A549 (cell line): ENCODE measurements around the gene PRR19. TPM values are rescaled to one million over a fixed set of nuclear protein-coding genes. Genes with fewer than 3 reads are reported as not detected.

Experiments used
- ATAC-seq, 2 experiments: fragments of 200-7000 bp in 1 of 2; fragments of >200 bp in 1 of 2; cut with Nextera tagmentation in 1 of 2; cut with Tn5 transposase in 1 of 2; 3 replicates each; pipeline versions ENCODE4 v1.8.0 to v1.9.1; 2018 to 2020; ENCODE audit warnings: mild to moderate bottlenecking in 1 of 2, moderate library complexity in 1 of 2
- CTCF ChIA-PET: fragments of 300-600 bp; sonication (Branson Sonifier 250); formaldehyde crosslinking; extraction: SDS; loops from one replicate; lab custom pipeline; 2021; ENCODE audit warnings: antibody characterized with exemption, inconsistent platforms; lab: Yijun Ruan, JAX
- POLR2A ChIA-PET: fragments of 350-600 bp; formaldehyde crosslinking; extraction: SDS; loops from one replicate; lab custom pipeline; 2021; ENCODE audit warnings: antibody characterized with exemption, inconsistent platforms; lab: Yijun Ruan, JAX
- DNase-seq, 2 experiments: peaks; one replicate each; pipeline versions ENCODE4 v3.0.0 to v3.0.0-alpha.2; 2011 to 2016; ENCODE audit warnings: low read depth in 1 of 2, low spot score in 1 of 2
- FAIRE-seq: peaks from 2 replicates; lab custom pipeline; 2011; peaks lifted over from hg19 to GRCh38; lab: Jason Lieb, UNC
- H3K27ac ChIP-seq, 2 experiments: fragments of >200 bp; sonication (Bioruptor Twin); formaldehyde crosslinking; 3 replicates each; pipeline ENCODE4 v1.5.1; 2016 to 2017
- H3K4me1 ChIP-seq: fragments of >200 bp; sonication (Bioruptor Twin); formaldehyde crosslinking; 3 replicates; pipeline ENCODE4 v1.6.1; 2016
- H3K4me2 ChIP-seq: fragments of >200 bp; sonication (Bioruptor Twin); formaldehyde crosslinking; 3 replicates; pipeline ENCODE4 v1.6.1; 2016
- H3K4me3 ChIP-seq: fragments of >200 bp; sonication (Bioruptor Twin); formaldehyde crosslinking; 3 replicates; pipeline ENCODE4 v1.5.1; 2016
- H3K9me3 ChIP-seq: fragments of >200 bp; sonication (Bioruptor Twin); formaldehyde crosslinking; 3 replicates; pipeline ENCODE4 v1.6.1; 2016
- ATOH8 ChIP-seq: fragments of 250-450 bp; sonication (Bioruptor Pico); IDR thresholded peaks from 2 replicates; pipeline ENCODE4 v1.5.0; 2020; ENCODE audit warnings: low read depth, mild to moderate bottlenecking, moderate library complexity
- CBX8 ChIP-seq: fragments of 200-600 bp; sonication (generic); IDR thresholded peaks from 2 replicates; pipeline ENCODE4 v1.6.1; 2016
- CHD2 ChIP-seq: fragments of 150-350 bp; IDR thresholded peaks from 2 replicates; pipeline ENCODE4 v1.6.1; 2014; ENCODE audit warnings: low read length; ENCODE audit not compliant: partially characterized antibody
- CHD4 ChIP-seq: fragments of 200-600 bp; sonication (generic); IDR thresholded peaks from 2 replicates; pipeline ENCODE4 v1.6.1; 2016; ENCODE audit warnings: antibody characterized with exemption, mild to moderate bottlenecking, borderline replicate concordance
- CTCF ChIP-seq: fragments of >200 bp; sonication (Bioruptor Twin); formaldehyde crosslinking; IDR thresholded peaks from 3 replicates; pipeline ENCODE4 v1.5.1; 2016
- E2F6 ChIP-seq: IDR thresholded peaks from 2 replicates; pipeline ENCODE4 v1.6.1; 2012; ENCODE audit warnings: low read depth, borderline replicate concordance
- EP300 ChIP-seq, 2 experiments: fragments of >200 bp; sonication (Bioruptor Twin); formaldehyde crosslinking; IDR thresholded peaks; 2 replicates in 1 of 2; 3 replicates in 1 of 2; pipeline ENCODE4 v1.6.1; 2016 to 2017
- FOSB ChIP-seq: fragments of 250-450 bp; sonication (Bioruptor Pico); IDR thresholded peaks from 2 replicates; pipeline ENCODE4 v1.5.0; 2020; ENCODE audit warnings: mild to moderate bottlenecking, moderate library complexity
- FOSL2 ChIP-seq, 2 experiments: fragments of 450-650 bp in 1 of 2; fragments of >200 bp in 1 of 2; sonication (Bioruptor Twin) in 1 of 2; formaldehyde crosslinking; IDR thresholded peaks; 2 replicates each; pipeline versions ENCODE4 v1.5.0 to v1.6.1; 2016 to 2020; ENCODE audit warnings: mild to moderate bottlenecking in 1 of 2, moderate library complexity in 1 of 2
- FOXS1 ChIP-seq: fragments of 250-450 bp; sonication (Bioruptor Pico); IDR thresholded peaks from 2 replicates; pipeline ENCODE4 v1.5.0; 2020; ENCODE audit warnings: mild to moderate bottlenecking, moderate library complexity
- HDAC2 ChIP-seq: fragments of 200-600 bp; sonication (generic); IDR thresholded peaks from 2 replicates; pipeline ENCODE4 v1.6.1; 2016
- HES2 ChIP-seq: fragments of >200 bp; sonication (Bioruptor Twin); formaldehyde crosslinking; IDR thresholded peaks from 2 replicates; pipeline ENCODE4 v1.6.1; 2016
- HOXB13 ChIP-seq: fragments of 250-450 bp; sonication (Bioruptor Pico); IDR thresholded peaks from 2 replicates; pipeline ENCODE4 v1.5.0; 2020; ENCODE audit warnings: low read depth, mild to moderate bottlenecking, moderate library complexity
- HOXB5 ChIP-seq: fragments of 250-450 bp; sonication (Bioruptor Pico); IDR thresholded peaks from 2 replicates; pipeline ENCODE4 v1.5.0; 2020; ENCODE audit warnings: mild to moderate bottlenecking, moderate library complexity
- JUN ChIP-seq, 2 experiments: fragments of >200 bp; sonication (Bioruptor Twin); formaldehyde crosslinking; IDR thresholded peaks; 2 replicates in 1 of 2; 3 replicates in 1 of 2; pipeline ENCODE4 v1.6.1; 2016 to 2017
- JUNB ChIP-seq: fragments of >200 bp; sonication (Bioruptor Twin); formaldehyde crosslinking; IDR thresholded peaks from 2 replicates; pipeline ENCODE4 v1.6.1; 2016
- MAX ChIP-seq: IDR thresholded peaks from 2 replicates; pipeline ENCODE4 v1.6.1; 2012
- MAZ ChIP-seq: fragments of 150-350 bp; IDR thresholded peaks from 2 replicates; pipeline ENCODE4 v1.6.1; 2014; ENCODE audit warnings: antibody characterized with exemption, low read depth, low read length, borderline replicate concordance
- MYC ChIP-seq: IDR thresholded peaks from 2 replicates; pipeline ENCODE4 v1.6.1; 2012; ENCODE audit warnings: mild to moderate bottlenecking, inconsistent platforms, low read length, improper control_type of control experiment, borderline replicate concordance
- NFE2L2 ChIP-seq: fragments of 150-350 bp; conservative IDR thresholded peaks from 2 replicates; pipeline ENCODE4 v1.6.1; 2014; ENCODE audit warnings: low read length
- PBX3 ChIP-seq: IDR thresholded peaks from 2 replicates; pipeline ENCODE4 v1.6.1; 2012
- POLR2A ChIP-seq: IDR thresholded peaks from 2 replicates; pipeline ENCODE4 v1.6.1; 2012; ENCODE audit warnings: mild to moderate bottlenecking, low read length
- RAD21 ChIP-seq, 2 experiments: fragments of >200 bp in 1 of 2; sonication (Bioruptor Twin) in 1 of 2; formaldehyde crosslinking in 1 of 2; IDR thresholded peaks in 1 of 2; conservative IDR thresholded peaks in 1 of 2; 2 replicates in 1 of 2; 3 replicates in 1 of 2; pipeline ENCODE4 v1.6.1; 2012 to 2018; ENCODE audit warnings: inconsistent platforms in 1 of 2
- RNF2 ChIP-seq: fragments of 200-600 bp; sonication (generic); IDR thresholded peaks from 2 replicates; pipeline ENCODE4 v1.6.1; 2016; ENCODE audit warnings: low read depth, mild to moderate bottlenecking, antibody characterized with exemption, moderate library complexity, borderline replicate concordance
- SREBF2 ChIP-seq: fragments of 450-650 bp; IDR thresholded peaks from 2 replicates; pipeline ENCODE4 v1.6.1; 2014; ENCODE audit warnings: mild to moderate bottlenecking, moderate library complexity
- TFCP2L1 ChIP-seq: fragments of 250-450 bp; sonication (Bioruptor Pico); IDR thresholded peaks from 2 replicates; pipeline ENCODE4 v1.5.0; 2021; ENCODE audit warnings: mild to moderate bottlenecking
- TP53 ChIP-seq: fragments of 250-450 bp; sonication (Bioruptor Pico); IDR thresholded peaks from 2 replicates; pipeline ENCODE4 v1.5.0; 2021; ENCODE audit warnings: mild to moderate bottlenecking, moderate library complexity
- ZC3H11A ChIP-seq: fragments of 450-650 bp; IDR thresholded peaks from 2 replicates; pipeline ENCODE4 v1.6.1; 2014; ENCODE audit warnings: antibody characterized with exemption, mild to moderate bottlenecking
- ZFP36 ChIP-seq: fragments of 450-650 bp; IDR thresholded peaks from 2 replicates; pipeline ENCODE4 v1.6.1; 2014; ENCODE audit warnings: borderline replicate concordance; ENCODE audit not compliant: partially characterized antibody
- WGBS: methylation state at CpG from one replicate; pipeline ENCODE4 v1.1.6; 2017; ENCODE audit errors: missing lambda C conversion rate; 5-methylcytosine and 5-hydroxymethylcytosine counted together
- polyA plus RNA-seq, 4 experiments: library from polyadenylated mRNA; depleted of rRNA in 3 of 4; stranded (reverse); fragments of >200 nt; fragmentation: RNase III in 1 of 4; extraction: RNeasy Plus Mini Kit Qiagen cat#74134 plus additional on column Dnase treatment in 1 of 4; gene quantifications; 2 replicates in 3 of 4; 3 replicates in 1 of 4; pipeline ENCODE4 v1.2.3, GENCODE V29; 2011 to 2017

PRR19 gene
- polyA plus RNA-seq, 2 of the 4 experiments (the other 2 are of a cell fraction), result 1.1 to 4.5 TPM

GRCh38 chr19:42283188-42284065 is 18.5 kb upstream of the PRR19 start:
- DNase-seq (peak; percentile 97 to 99), ATAC-seq (peak; percentile 31 to 56), FAIRE-seq (peak; percentile 46)
- CTCF ChIA-PET, result interaction anchor here (0.8 to 23.7 kb wide), 9 partner anchors 9 to 158 kb away, joined by 3 to 616 read pairs (median 67); partner anchors contain the start of genes CIC, GSK3A, PAFAH1B3 and PRR19
- Histone ChIP-seq H3K9me3 (no peaks in the 10 kb centered on the region), H3K4me3 (peak overlapping the region; percentile 76), H3K4me1 (peaks cover 60% of the 10 kb centered on the region), H3K27ac (peak overlapping the region; percentile 94 to 98), H3K4me2 (peak overlapping the region; percentile 100)
- TF ChIP-seq CHD2, result no peak
- TF ChIP-seq ATOH8, result no peak
- no peak for TF ChIP-seq FOSB (CRISPR knock-in tag)
- TF ChIP-seq PBX3, result 0 out of 2 replicates have a peak, but pooled peaks have one; percentile 47
- no peak for TF ChIP-seq RAD21 (conservative IDR thresholded peaks at IDR 0.05 in 1 of 2, IDR thresholded peaks at IDR 0.05 in 1 of 2)
- TF ChIP-seq HOXB5 (CRISPR knock-in tag), result peak; percentile 24; the same call in 1 of the 2 replicates
- no peak for TF ChIP-seq RNF2
- TF ChIP-seq JUN (IDR thresholded peaks at IDR 0.05), result no peak; a peak in 1 of 5 replicates
- TF ChIP-seq MYC, result no peak
- TF ChIP-seq ZC3H11A, result no peak
- no peak for TF ChIP-seq SREBF2
- TF ChIP-seq EP300 (IDR thresholded peaks at IDR 0.05), result no peak
- TF ChIP-seq ZFP36, result no peak
- TF ChIP-seq HDAC2, result no peak
- TF ChIP-seq FOXS1 (CRISPR knock-in tag), result no peak
- no peak for TF ChIP-seq CBX8
- TF ChIP-seq POLR2A, result peak; percentile 35; the same call in 1 of the 2 replicates
- TF ChIP-seq FOSL2 (IDR thresholded peaks at IDR 0.05), result no peak
- no peak; the same call in 1 of the 2 replicates for TF ChIP-seq FOSL2 (CRISPR knock-in tag; IDR thresholded peaks at IDR 0.05)
- TF ChIP-seq E2F6, result 0 out of 2 replicates have a peak, but pooled peaks have one; percentile 38
- TF ChIP-seq JUNB, result no peak
- TF ChIP-seq CTCF, result 0 out of 3 replicates have a peak, but pooled peaks have one; percentile 5
- TF ChIP-seq TFCP2L1, result peak; percentile 68
- no peak for TF ChIP-seq NFE2L2
- no peak for TF ChIP-seq HES2
- TF ChIP-seq TP53 (CRISPR knock-in tag), result 0 out of 2 replicates have a peak, but pooled peaks have one; percentile 36
- 0 out of 2 replicates have a peak, but pooled peaks have one; percentile 6 for TF ChIP-seq MAZ
- no peak for TF ChIP-seq HOXB13 (CRISPR knock-in tag)
- peak; percentile 77 for TF ChIP-seq MAX
- TF ChIP-seq CHD4, result no peak
- WGBS, result 7% methylated on average over 49 of the region's 74 CpGs
- POLR2A ChIA-PET, result interaction anchor here (0.6 to 5.6 kb wide), 3 partner anchors 19 to 139 kb away, joined by 4 to 56 read pairs (median 13); partner anchors contain the start of genes GSK3A and PAFAH1B3
